ENCODE data around the gene C19orf25.

Gene C19orf25

DNA sequence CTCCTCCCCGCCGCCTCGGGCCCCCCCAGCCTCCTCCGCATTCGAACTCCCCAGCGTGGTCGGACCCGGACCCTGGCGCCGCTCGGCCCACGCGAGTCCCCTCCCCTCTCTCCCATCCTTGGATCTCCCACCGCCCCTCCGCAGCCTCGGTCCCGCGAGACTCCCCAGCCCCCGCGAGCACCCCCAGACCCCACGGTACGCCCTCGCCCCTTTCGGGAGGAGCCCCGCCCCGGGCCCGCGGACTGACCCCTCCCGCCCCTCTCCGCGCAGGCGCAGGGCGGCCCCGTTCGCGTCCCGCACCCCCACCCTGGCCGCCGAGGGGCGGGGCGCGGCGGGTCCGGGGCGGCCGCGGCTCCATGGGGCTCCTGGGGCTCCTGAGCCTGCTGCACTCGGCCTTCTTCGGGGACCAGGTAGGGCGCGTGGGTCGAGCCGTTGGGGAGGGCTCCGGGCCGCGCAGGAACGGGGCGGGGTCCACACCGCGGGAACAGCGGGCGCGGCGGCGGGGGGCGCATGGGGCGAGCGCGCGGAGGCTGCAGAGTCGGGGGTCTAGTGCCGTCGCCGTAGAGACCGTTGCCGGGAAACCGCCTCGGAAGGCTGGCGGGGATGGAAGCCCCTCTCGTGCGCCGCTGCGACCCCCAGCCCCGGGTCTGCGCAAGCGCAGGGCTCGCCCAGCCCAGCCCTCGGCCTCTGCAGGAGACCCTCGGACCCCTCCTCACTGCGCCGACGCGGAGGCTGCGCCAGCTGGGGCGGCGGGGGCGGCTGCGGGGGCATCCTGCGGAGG lies 32.9 kb downstream of the C19orf25 start:
- Histone ChIP-seq H3K79me2 (ENCODE audit: insufficient read depth, low read length) (peaks cover 9% of the 10 kb centered on the region; the same call in 1 of the 2 replicates), H3K36me3 (ENCODE audit: insufficient read depth, low read length) (peaks cover 17% of the 10 kb centered on the region), H3K9me3 (ENCODE audit: insufficient read depth, low read length, severe bottlenecking) (no peaks in the 10 kb centered on the region), H3K4me3 (ENCODE audit: low read depth in 1 of 2, low read length in 2 of 2) (no peak overlapping the region), H4K20me1 (ENCODE audit: insufficient read depth, low read length) (peaks cover 54% of the 10 kb centered on the region), H3K27me3 (ENCODE audit: insufficient read depth, low read length, poor library complexity) (peaks cover 5% of the 10 kb centered on the region), H2AFZ (ENCODE audit: low read depth, low read length) (no peak overlapping the region), H3K9ac (ENCODE audit: low read depth, low read length) (no peak overlapping the region), H3K4me2 (ENCODE audit: insufficient read depth, low read length) (no peak overlapping the region), H3K27ac (ENCODE audit: low read length) (no peak overlapping the region), H3K4me1 (ENCODE audit: insufficient read depth, low read length) (peaks cover 10% of the 10 kb centered on the region)
- DNase-seq: no peak
- no peak for ATAC-seq (ENCODE audit: insufficient read depth, low read depth)
- TF ChIP-seq, protein P1, sequence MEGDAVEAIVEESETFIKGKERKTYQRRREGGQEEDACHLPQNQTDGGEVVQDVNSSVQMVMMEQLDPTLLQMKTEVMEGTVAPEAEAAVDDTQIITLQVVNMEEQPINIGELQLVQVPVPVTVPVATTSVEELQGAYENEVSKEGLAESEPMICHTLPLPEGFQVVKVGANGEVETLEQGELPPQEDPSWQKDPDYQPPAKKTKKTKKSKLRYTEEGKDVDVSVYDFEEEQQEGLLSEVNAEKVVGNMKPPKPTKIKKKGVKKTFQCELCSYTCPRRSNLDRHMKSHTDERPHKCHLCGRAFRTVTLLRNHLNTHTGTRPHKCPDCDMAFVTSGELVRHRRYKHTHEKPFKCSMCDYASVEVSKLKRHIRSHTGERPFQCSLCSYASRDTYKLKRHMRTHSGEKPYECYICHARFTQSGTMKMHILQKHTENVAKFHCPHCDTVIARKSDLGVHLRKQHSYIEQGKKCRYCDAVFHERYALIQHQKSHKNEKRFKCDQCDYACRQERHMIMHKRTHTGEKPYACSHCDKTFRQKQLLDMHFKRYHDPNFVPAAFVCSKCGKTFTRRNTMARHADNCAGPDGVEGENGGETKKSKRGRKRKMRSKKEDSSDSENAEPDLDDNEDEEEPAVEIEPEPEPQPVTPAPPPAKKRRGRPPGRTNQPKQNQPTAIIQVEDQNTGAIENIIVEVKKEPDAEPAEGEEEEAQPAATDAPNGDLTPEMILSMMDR (IDR thresholded peaks at IDR 0.05; ENCODE audit: borderline replicate concordance, extremely low read depth, low read length, poor library complexity, severe bottlenecking): no peak
- TF ChIP-seq EZH2 (IDR thresholded peaks at IDR 0.05; ENCODE audit: borderline replicate concordance, low read depth, low read length, severe bottlenecking): no peak

DNA sequence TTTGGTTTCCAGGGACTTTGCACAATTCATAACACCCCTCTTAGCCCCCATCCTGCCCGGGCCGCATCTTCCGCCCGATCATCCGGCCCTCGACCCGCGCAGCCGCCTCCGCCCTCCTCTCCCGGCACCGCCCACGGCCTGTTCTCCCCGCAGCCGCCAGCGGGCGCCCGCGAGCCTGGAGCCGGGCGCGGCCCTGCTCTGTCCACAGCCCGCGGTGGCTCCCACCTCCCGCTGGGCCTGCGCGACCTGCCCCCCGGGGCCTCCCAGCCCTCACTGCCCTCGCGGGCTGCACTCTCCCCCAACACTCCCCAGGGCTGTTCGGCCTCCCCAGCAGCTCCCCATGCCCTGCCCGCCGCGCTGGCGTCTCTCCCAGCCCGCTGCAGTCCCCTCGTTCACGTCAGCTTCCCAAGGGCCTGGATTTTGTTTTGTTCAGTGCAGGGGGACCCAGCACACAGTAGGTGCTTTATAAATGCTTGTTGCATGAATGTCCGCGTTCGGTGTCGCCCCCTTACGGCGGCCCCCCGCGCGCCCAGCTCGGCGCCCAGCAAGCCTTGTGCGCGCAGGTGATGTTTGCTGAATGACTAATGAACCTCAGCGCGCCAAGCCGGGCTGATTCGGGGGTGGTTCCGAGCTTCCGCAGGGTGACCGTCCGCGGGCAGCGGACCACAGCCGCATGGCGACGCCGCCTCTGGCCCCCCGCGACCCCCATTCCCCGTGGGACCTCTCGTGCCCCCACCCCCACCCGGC lies 33.7 kb downstream of the C19orf25 start:
- H3K9ac ChIP-seq (ENCODE audit: low read depth, low read length): peak overlapping the region; percentile 56
- H3K79me2 ChIP-seq (ENCODE audit: insufficient read depth, low read length): peaks cover 16% of the 10 kb centered on the region
- ATAC-seq (ENCODE audit: insufficient read depth, low read depth) (peak; percentile 88), DNase-seq (peak; percentile 80)
- H4K20me1 ChIP-seq (ENCODE audit: insufficient read depth, low read length): peaks cover 54% of the 10 kb centered on the region
- peak overlapping the region; percentile 62 for H3K4me2 ChIP-seq (ENCODE audit: insufficient read depth, low read length)
- peaks cover 25% of the 10 kb centered on the region for H3K36me3 ChIP-seq (ENCODE audit: insufficient read depth, low read length)
- peak overlapping the region in 1 of 2 experiments; percentile 47; a peak in 2 of 4 replicates for H3K4me3 ChIP-seq (ENCODE audit: low read depth in 1 of 2, low read length in 2 of 2)
- TF ChIP-seq EZH2 (IDR thresholded peaks at IDR 0.05; ENCODE audit: borderline replicate concordance, low read depth, low read length, severe bottlenecking): no peak
- TF ChIP-seq, protein P1 (IDR thresholded peaks at IDR 0.05; ENCODE audit: borderline replicate concordance, extremely low read depth, low read length, poor library complexity, severe bottlenecking): peak; percentile 95
- H2AFZ ChIP-seq (ENCODE audit: low read depth, low read length): peak overlapping the region; percentile 67
- no peaks in the 10 kb centered on the region for H3K9me3 ChIP-seq (ENCODE audit: insufficient read depth, low read length, severe bottlenecking)
- no peak overlapping the region; the same call in none of the 2 replicates for H3K27ac ChIP-seq (ENCODE audit: low read length)
- no peaks in the 10 kb centered on the region for H3K27me3 ChIP-seq (ENCODE audit: insufficient read depth, low read length, poor library complexity)
- H3K4me1 ChIP-seq (ENCODE audit: insufficient read depth, low read length): peaks cover 18% of the 10 kb centered on the region

DNA sequence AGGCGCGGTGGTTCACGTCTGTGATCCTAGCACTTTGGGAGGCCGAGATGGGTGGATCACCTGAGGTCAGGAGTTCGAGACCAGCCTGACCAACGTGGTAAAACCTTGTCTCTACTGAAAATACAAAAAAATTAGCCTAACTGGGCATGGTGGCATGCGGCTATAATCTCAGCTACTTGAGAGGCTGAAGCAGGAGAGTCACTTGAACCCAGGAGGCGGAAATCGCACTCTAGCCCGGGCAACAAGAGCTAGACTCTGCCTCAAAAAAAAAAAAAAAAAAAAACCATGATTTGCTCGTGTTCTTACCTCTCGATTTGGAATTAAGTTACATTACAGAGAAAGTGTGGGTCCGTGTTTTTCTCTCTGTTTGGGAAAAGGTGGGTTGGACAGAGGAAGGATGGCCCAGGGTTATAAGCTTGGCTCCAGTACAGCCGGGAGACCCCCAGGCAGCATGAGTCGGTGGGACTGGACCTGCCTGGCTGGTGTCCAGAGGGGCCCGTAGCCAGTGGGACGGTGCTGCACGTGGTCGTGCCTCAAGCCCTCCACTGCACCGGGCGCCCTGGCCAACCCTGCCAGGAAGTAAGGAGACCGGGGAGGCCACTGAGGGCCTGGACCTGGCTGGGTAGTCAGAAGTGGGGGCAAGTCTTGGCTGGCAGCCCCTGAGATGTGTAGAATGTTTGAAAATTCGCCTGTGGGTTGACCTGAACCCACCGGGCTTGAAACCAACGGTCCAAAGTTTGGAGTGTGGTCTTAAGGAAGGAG lies 37.2 kb downstream of the C19orf25 start:
- no peak overlapping the region for H3K4me2 ChIP-seq (ENCODE audit: insufficient read depth, low read length)
- no peak overlapping the region for H3K9ac ChIP-seq (ENCODE audit: low read depth, low read length)
- no peak overlapping the region for H2AFZ ChIP-seq (ENCODE audit: low read depth, low read length)
- peaks cover 39% of the 10 kb centered on the region for H3K36me3 ChIP-seq (ENCODE audit: insufficient read depth, low read length)
- no peak for DNase-seq
- H3K4me1 ChIP-seq (ENCODE audit: insufficient read depth, low read length): peaks cover 36% of the 10 kb centered on the region
- H4K20me1 ChIP-seq (ENCODE audit: insufficient read depth, low read length): peaks cover 57% of the 10 kb centered on the region
- no peak overlapping the region for H3K27ac ChIP-seq (ENCODE audit: low read length)
- no peak for TF ChIP-seq EZH2 (IDR thresholded peaks at IDR 0.05; ENCODE audit: borderline replicate concordance, low read depth, low read length, severe bottlenecking)
- TF ChIP-seq, protein P1 (IDR thresholded peaks at IDR 0.05; ENCODE audit: borderline replicate concordance, extremely low read depth, low read length, poor library complexity, severe bottlenecking): no peak
- H3K27me3 ChIP-seq (ENCODE audit: insufficient read depth, low read length, poor library complexity): no peaks in the 10 kb centered on the region
- no peaks in the 10 kb centered on the region for H3K9me3 ChIP-seq (ENCODE audit: insufficient read depth, low read length, severe bottlenecking)
- peaks cover 37% of the 10 kb centered on the region for H3K79me2 ChIP-seq (ENCODE audit: insufficient read depth, low read length)
- ATAC-seq (ENCODE audit: insufficient read depth, low read depth): no peak
- H3K4me3 ChIP-seq (ENCODE audit: low read depth in 1 of 2, low read length in 2 of 2): no peak overlapping the region
